Neural progenitor cell (in vitro differentiated cells): ENCODE measurements around the gene IRX3.

Source experiments
- EZH2phosphoT487 ChIP-seq: fragments of 200-600 bp; sonication (generic); IDR thresholded peaks from 2 replicates; pipeline ENCODE4 v1.6.1; 2017; ENCODE audit warnings: antibody characterized with exemption
- TF ChIP-seq, protein P1 (sequence below): fragments of 200-600 bp; sonication (generic); IDR thresholded peaks from 2 replicates; pipeline ENCODE4 v1.5.1; 2017; ENCODE audit warnings: antibody characterized with exemption, mild to moderate bottlenecking

DNA sequence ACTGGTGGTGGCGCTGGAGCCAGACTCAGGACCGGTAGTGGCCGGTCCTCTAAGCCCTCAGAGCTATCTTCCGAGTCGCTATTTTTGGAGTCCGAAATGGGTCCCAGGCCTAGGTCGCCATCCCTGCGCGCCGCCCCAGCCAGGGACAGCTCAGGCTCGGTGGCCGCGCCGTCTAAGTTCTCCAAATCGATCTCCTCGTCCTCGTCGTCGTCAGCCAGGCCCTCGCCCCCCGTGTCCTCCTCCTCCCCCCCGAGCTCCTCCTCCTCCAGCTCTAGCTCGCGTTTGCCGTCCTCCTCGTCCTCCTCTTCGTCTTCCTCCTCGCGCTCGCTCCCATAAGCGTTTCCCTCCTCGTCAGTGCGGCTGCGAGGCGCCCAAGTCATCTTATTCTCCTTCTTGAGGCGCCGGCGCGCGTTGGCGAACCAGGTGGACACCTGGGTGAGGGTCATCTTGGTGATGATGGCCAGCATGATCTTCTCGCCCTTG lies 1.6 kb downstream of the IRX3 start:
- TF ChIP-seq EZH2phosphoT487 = peak; percentile 54
- TF ChIP-seq, protein P1, sequence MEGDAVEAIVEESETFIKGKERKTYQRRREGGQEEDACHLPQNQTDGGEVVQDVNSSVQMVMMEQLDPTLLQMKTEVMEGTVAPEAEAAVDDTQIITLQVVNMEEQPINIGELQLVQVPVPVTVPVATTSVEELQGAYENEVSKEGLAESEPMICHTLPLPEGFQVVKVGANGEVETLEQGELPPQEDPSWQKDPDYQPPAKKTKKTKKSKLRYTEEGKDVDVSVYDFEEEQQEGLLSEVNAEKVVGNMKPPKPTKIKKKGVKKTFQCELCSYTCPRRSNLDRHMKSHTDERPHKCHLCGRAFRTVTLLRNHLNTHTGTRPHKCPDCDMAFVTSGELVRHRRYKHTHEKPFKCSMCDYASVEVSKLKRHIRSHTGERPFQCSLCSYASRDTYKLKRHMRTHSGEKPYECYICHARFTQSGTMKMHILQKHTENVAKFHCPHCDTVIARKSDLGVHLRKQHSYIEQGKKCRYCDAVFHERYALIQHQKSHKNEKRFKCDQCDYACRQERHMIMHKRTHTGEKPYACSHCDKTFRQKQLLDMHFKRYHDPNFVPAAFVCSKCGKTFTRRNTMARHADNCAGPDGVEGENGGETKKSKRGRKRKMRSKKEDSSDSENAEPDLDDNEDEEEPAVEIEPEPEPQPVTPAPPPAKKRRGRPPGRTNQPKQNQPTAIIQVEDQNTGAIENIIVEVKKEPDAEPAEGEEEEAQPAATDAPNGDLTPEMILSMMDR = no peak
